OCI-LY1 (cell line): ENCODE data around the gene PREB.

ENCODE experiments used
- EZH2 ChIP-seq: fragments of 200-600 bp; sonication (generic), shearing (Covaris generic); IDR thresholded peaks from 2 replicates; pipeline ENCODE4 v1.8.0; 2017; ENCODE audit warnings: borderline replicate concordance, mixed run types, mild to moderate bottlenecking, antibody characterized with exemption, low read length, moderate library complexity, mixed read lengths
- TF ChIP-seq, protein P1 (sequence below): fragments of 200-600 bp; sonication (generic), shearing (Covaris generic); IDR thresholded peaks from 2 replicates; pipeline ENCODE4 v1.5.1; 2017; ENCODE audit warnings: mild to moderate bottlenecking, antibody characterized with exemption, low read length, moderate library complexity, mixed read lengths

DNA sequence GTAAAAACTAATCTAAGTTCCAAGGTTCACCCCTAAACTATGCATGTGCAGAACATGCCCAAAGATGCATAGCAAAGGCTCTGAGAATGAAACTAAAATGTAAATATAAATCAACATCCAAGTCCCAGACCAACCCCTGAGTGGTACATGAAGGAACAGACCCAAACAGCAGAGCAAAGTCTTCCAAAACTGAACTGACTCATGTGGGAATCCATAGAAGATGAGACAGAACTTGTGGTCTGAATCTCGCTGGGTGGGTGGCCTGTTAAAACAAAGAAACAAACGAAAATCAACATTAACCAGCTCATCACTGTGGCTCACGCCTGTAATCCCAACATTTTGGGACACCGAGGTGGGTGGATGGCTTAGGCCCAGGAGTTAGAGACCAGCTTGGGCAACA is 47.9 kb upstream of the PREB start:
- TF ChIP-seq, protein P1, sequence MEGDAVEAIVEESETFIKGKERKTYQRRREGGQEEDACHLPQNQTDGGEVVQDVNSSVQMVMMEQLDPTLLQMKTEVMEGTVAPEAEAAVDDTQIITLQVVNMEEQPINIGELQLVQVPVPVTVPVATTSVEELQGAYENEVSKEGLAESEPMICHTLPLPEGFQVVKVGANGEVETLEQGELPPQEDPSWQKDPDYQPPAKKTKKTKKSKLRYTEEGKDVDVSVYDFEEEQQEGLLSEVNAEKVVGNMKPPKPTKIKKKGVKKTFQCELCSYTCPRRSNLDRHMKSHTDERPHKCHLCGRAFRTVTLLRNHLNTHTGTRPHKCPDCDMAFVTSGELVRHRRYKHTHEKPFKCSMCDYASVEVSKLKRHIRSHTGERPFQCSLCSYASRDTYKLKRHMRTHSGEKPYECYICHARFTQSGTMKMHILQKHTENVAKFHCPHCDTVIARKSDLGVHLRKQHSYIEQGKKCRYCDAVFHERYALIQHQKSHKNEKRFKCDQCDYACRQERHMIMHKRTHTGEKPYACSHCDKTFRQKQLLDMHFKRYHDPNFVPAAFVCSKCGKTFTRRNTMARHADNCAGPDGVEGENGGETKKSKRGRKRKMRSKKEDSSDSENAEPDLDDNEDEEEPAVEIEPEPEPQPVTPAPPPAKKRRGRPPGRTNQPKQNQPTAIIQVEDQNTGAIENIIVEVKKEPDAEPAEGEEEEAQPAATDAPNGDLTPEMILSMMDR: no peak
- TF ChIP-seq EZH2: no peak
